Sigmoid colon (tissue), 3 donors: ENCODE measurements around the gene MYLK.

ENCODE experiments used
- POLR2A ChIP-seq, 2 donors: fragments of 450-650 bp; IDR thresholded peaks; one replicate each; pipeline ENCODE4 v1.6.1; 2016; ENCODE audit warnings: antibody characterized with exemption in 2 of 2, mild to moderate bottlenecking in 2 of 2, moderate library complexity in 2 of 2
- TF ChIP-seq, protein P1 (sequence below), 4 experiments: fragments of 450-650 bp in 3 of 4; fragments of 200-600 bp in 1 of 4; IDR thresholded peaks; one replicate each; pipeline ENCODE4 v1.5.1; 2016 to 2019; ENCODE audit warnings: antibody characterized with exemption in 4 of 4, mild to moderate bottlenecking in 3 of 4, moderate library complexity in 2 of 4

DNA sequence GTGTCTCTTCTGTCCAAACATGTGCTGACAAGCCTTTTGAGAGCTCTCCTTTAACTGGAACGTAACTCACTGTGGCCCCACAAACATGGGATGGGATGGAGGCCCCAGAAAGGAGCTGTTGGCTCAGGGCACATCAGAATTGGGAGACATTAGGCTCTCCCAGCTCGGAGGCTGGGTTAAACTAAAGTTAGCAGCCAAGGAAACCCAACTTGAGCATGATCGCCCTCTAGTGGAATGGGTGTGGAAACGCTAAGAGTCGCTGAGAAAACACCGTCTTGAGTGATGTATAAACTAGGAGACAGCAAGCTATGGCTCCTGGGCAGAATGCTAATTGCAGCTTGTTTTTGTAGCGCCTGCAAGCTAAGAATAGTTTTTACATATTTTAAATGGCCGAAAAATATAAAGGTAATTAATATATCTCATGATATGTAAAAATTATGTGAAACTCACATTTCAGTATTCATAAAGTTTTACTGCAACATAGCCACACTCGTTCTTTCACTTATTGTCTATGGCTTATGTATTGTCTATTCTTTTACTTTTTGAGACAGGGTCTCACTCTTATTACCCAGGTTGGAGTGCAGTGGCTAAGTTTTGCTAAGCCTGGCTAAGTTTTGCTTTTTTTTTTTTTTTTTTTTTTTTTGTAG, 160.5 kb downstream of the MYLK start:
- TF ChIP-seq, protein P1, sequence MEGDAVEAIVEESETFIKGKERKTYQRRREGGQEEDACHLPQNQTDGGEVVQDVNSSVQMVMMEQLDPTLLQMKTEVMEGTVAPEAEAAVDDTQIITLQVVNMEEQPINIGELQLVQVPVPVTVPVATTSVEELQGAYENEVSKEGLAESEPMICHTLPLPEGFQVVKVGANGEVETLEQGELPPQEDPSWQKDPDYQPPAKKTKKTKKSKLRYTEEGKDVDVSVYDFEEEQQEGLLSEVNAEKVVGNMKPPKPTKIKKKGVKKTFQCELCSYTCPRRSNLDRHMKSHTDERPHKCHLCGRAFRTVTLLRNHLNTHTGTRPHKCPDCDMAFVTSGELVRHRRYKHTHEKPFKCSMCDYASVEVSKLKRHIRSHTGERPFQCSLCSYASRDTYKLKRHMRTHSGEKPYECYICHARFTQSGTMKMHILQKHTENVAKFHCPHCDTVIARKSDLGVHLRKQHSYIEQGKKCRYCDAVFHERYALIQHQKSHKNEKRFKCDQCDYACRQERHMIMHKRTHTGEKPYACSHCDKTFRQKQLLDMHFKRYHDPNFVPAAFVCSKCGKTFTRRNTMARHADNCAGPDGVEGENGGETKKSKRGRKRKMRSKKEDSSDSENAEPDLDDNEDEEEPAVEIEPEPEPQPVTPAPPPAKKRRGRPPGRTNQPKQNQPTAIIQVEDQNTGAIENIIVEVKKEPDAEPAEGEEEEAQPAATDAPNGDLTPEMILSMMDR (IDR thresholded peaks at IDR 0.05) = peak; percentile 73 to 81 (median 74)
- no peak for TF ChIP-seq POLR2A (IDR thresholded peaks at IDR 0.05)
